Epithelial cell of proximal tubule (primary cell): ENCODE data around the gene RALGPS1. TPM values are rescaled to one million over a fixed set of nuclear protein-coding genes. Genes with fewer than 3 reads are reported as not detected.
A peak's percentile ranks its signal among the peaks of the same experiment; 100 is the strongest.

Experiments used
- DNase-seq: peaks from one replicate; pipeline ENCODE4 v3.0.0-alpha.2; 2011; ENCODE audit warnings: low read depth
- H3K4me3 ChIP-seq: 2 replicates; pipeline ENCODE4 v1.5.1; 2011; ENCODE audit warnings: low read depth, mild to moderate bottlenecking, low read length
- CTCF ChIP-seq: conservative IDR thresholded peaks from 2 replicates; pipeline ENCODE4 v1.5.1; 2012; ENCODE audit warnings: low read depth, mild to moderate bottlenecking, low read length
- total RNA-seq: library from RNA; depleted of rRNA; stranded (reverse); fragments of >200 nt; gene quantifications from 2 replicates; pipeline ENCODE4 v1.2.3, GENCODE V29; 2015

The RALGPS1 gene
- total RNA-seq, 1 donor from 2014 or later: 4.0 TPM

- no peak for DNase-seq
- H3K4me3 ChIP-seq: no peak overlapping the region
- no peak for TF ChIP-seq CTCF
Observed at GRCh38 chr9:127192744-127193143, 278.2 kb downstream of the RALGPS1 start.

GRCh38 chr9:127193483-127193882 is 278.9 kb downstream of the RALGPS1 start:
- no peak for DNase-seq
- no peak for TF ChIP-seq CTCF
- H3K4me3 ChIP-seq: no peak overlapping the region

GRCh38 chr9:127194881-127195713 is 280.5 kb downstream of the RALGPS1 start:
- H3K4me3 ChIP-seq: no peak overlapping the region
- peak; percentile 76 for DNase-seq
- TF ChIP-seq CTCF: peak; percentile 67

- H3K4me3 ChIP-seq: no peak overlapping the region
- no peak for TF ChIP-seq CTCF
- no peak for DNase-seq
Observed at GRCh38 chr9:127195976-127196825, 281.6 kb downstream of the RALGPS1 start.

GRCh38 chr9:127196826-127197145 is 282.2 kb downstream of the RALGPS1 start:
- no peak overlapping the region for H3K4me3 ChIP-seq
- no peak for DNase-seq
- TF ChIP-seq CTCF: no peak

GRCh38 chr9:127197186-127197860 is 282.7 kb downstream of the RALGPS1 start:
- no peak for DNase-seq
- H3K4me3 ChIP-seq: no peak overlapping the region
- TF ChIP-seq CTCF: no peak
